Bronchial smooth muscle cell (primary cell): ENCODE data around the gene SMO. TPM values are rescaled to one million over a fixed set of nuclear protein-coding genes. Genes with fewer than 3 reads are reported as not detected.

Source experiments
- total RNA-seq: library from RNA; depleted of rRNA; stranded (reverse); fragments of >200 nt; gene quantifications from 2 replicates; pipeline ENCODE4 v1.2.1, GENCODE V29; 2014

Gene SMO
- total RNA-seq = 8.7 and 26.5 TPM in 2 replicates

DNA sequence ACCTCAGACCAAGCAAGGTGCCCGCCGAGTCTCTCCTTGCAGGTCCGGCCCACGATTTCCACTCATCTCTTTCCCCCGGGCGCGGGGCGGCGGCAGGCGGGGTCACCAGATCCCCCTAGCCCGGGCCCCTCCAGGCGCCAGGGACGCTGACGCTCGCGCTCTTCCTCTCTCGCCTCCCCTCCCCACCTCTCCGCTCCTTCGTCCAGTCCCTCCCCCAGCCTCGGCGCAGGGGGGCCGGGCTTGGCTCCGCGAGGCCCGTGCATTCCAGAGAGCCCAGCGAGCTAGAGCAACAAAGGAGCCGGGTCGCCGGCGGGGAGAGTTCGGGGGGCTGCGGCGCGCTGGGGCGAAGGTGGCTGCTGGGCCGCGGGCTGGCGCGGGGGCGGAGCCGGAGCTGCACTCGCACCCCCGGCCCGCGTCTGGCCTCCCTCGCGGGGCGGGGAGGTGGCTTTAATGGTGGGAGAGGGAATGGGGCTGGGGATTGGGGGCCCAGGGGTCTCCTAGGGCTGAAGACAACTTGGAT lies at the start of gene SMO:
SMO (plus strand) TSS at position 262 of the 520 bp plus-strand sequence. CDS start 519 bp downstream, outside the sequence.

DNA sequence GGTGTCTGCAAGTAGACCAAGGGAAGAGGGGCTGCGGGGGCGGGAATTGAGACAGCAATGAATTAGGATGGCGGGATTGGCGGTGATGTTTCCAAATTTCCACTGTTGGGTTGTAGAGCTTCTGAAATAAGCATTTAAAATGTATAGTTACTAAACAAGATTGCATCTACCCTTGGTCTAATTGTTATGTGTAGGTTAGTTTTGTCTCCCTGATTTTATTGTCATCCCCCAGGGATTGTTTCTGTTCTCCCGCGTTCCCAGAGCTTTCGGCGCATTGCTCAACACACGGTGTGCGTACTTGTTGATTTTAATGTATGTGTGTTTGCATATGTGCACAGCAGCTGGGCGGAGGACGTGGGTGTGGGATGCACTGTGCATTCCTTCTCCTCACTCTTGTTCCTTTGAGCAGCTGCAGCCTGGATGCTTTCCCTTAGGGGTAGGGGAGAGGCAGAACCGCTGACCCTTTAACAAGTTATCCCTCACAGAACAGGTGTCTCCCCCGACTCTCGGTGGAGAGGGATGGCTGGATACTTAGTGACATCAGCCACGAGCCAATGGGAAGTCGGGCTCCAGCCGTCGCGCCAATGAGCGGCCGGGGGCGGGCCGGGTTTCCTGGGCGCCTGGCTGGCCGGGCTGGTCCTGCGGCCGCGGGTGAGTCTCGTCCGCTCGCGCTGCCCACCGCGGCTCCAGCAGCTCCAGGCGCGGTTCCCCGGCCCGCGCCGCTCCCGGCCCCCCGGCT lies 44.2 kb upstream of the SMO start, which contains the start of gene TSPAN33:
TSPAN33 (plus strand) TSS at position 613 of the 739 bp plus-strand sequence. CDS start 274 bp downstream, outside the sequence.

DNA sequence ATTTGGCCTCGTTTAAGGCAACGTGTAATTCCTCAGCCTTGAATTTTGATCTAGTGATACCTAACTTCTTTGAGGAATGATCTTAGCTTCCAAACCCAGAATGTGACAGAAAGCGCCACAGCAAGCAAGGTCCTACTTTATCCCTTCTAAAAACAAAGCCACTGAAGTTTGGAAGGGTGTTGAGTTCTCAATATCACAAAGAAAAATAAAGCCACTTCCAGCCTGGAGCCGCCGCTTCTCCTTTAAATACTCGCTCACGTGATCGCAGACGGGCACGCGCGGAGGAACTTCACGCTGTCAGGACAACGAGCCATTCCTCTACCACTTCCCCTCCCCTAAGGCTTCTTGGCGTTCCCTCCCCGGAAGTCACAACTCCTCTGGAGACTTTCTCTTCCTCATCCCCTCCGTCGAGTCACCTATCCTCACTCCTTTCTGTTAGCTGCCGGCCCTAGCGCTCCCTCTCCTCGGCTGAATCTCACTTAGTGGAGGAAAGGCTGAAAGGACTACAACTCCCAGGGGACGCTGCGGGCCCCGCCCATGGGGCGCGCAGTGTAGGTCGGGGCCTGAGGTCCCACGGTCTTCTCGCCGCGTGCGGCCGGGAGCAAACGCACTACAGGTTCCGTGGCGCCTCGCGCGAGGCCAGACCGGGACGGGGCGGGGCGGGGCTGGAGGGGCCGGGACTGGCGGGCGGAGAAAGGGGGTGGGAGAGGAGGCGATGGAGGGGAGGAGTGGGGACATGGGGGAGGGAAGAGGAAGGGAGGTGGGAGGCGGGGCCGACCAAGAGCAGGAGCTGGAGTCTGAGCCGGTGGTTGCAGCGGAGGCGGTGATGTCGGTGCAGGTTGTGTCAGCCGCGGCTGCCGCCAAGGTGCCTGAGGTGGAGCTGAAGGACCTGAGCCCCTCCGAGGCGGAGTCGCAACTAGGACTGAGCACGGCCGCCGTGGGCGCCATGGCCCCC lies 36.1 kb downstream of the SMO start, which contains the start of gene AHCYL2:
AHCYL2 (plus strand) TSS at position 780 of the 955 bp plus-strand sequence.

Other genes with a start within 250 kb of the SMO start
- 50.0 and 60.0 TPM in 2 replicates for gene TNPO3, start 133.5 kb upstream of the SMO start, total RNA-seq
- gene TSPAN33, start 43.9 kb upstream of the SMO start, total RNA-seq = 0.16 and 0.17 TPM in 2 replicates
- gene AHCYL2, start 36.4 kb downstream of the SMO start, total RNA-seq = 14.5 and 15.7 TPM in 2 replicates
- 0.77 and 7.3 TPM in 2 replicates for gene STRIP2, start 245.8 kb downstream of the SMO start, total RNA-seq